Ascending aorta (tissue), 2 donors: ENCODE results near the gene PTGDS. TPM values are rescaled to one million over a fixed set of nuclear protein-coding genes. Genes with fewer than 3 reads are reported as not detected.

Experiments used
- DNase-seq, 2 donors: peaks; one replicate each; pipeline ENCODE4 v3.0.0-alpha.2; 2019; ENCODE audit warnings: low spot score in 2 of 2
- H3K27ac ChIP-seq, 2 donors: fragments of 200-600 bp; sonication (generic); one replicate each; pipeline ENCODE4 v1.5.1; 2016 to 2017; ENCODE audit warnings: mild to moderate bottlenecking in 1 of 2
- H3K27me3 ChIP-seq: fragments of 200-600 bp; sonication (generic); one replicate; pipeline ENCODE4 v1.5.1; 2017
- H3K36me3 ChIP-seq, 2 donors: fragments of 200-600 bp; sonication (generic); one replicate each; pipeline ENCODE4 v1.5.1; 2016
- H3K4me1 ChIP-seq, 2 donors: fragments of 200-600 bp; sonication (generic); one replicate each; pipeline ENCODE4 v1.5.1; 2016 to 2017; ENCODE audit warnings: mild to moderate bottlenecking in 1 of 2
- H3K4me3 ChIP-seq, 2 donors: fragments of 200-600 bp; sonication (generic); one replicate each; pipeline ENCODE4 v1.5.1; 2016 to 2017; ENCODE audit warnings: mild to moderate bottlenecking in 1 of 2
- H3K9me3 ChIP-seq, 2 donors: fragments of 200-600 bp; sonication (generic); one replicate each; pipeline ENCODE4 v1.5.1; 2016
- intact Hi-C: fragments of 100-400 bp; cut with DNase I; formaldehyde crosslinking; loops from one replicate; pipeline ENCODE4 v1.15.1; 2023
- total RNA-seq: library from RNA; depleted of rRNA; stranded (reverse); fragments of >200 nt; gene quantifications from one replicate; pipeline ENCODE4 v1.1.0, GENCODE V29; 2016
- TF ChIP-seq, protein P1 (sequence below), 3 experiments: fragments of 200-600 bp in 2 of 3; fragments of 450-650 bp in 1 of 3; sonication (generic) in 2 of 3; IDR thresholded peaks; one replicate each; pipeline ENCODE4 v1.5.1; 2016 to 2019; ENCODE audit warnings: antibody characterized with exemption in 3 of 3, mild to moderate bottlenecking in 1 of 3, moderate library complexity in 1 of 3

Gene PTGDS
- total RNA-seq, 1 donor from 2014 or later, result 68.3 TPM

DNA sequence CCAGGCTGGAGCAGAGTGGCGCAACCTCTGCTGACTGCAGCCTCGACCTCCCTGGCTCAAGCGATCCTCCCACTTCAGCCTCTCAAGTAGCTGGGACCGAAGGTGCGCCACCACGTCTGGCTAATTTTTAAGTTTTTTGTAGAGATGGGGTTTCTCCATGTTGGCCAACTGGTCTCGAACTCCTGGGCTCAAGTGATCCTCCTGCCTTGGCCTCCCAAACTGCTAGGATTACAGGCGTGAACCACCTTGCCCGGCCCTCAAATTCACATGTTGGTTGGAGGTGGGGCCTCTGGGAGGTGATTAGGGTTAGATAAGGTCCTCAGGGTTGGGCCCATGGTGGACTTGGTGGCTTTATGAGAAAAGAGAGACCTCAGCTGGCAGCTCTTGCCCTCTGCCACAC is 15.1 kb upstream of the PTGDS start:
- DNase-seq, result no peak
- Histone ChIP-seq H3K9me3 (no peaks in the 10 kb centered on the region), H3K27ac (peak overlapping the region in 1 of 2 donors; percentile 55), H3K36me3 (no peaks in the 10 kb centered on the region), H3K4me1 (peaks cover 5 to 14% of the 10 kb centered on the region in 2 donors), H3K4me3 (no peak overlapping the region), H3K27me3 (no peaks in the 10 kb centered on the region)
- TF ChIP-seq, protein P1, sequence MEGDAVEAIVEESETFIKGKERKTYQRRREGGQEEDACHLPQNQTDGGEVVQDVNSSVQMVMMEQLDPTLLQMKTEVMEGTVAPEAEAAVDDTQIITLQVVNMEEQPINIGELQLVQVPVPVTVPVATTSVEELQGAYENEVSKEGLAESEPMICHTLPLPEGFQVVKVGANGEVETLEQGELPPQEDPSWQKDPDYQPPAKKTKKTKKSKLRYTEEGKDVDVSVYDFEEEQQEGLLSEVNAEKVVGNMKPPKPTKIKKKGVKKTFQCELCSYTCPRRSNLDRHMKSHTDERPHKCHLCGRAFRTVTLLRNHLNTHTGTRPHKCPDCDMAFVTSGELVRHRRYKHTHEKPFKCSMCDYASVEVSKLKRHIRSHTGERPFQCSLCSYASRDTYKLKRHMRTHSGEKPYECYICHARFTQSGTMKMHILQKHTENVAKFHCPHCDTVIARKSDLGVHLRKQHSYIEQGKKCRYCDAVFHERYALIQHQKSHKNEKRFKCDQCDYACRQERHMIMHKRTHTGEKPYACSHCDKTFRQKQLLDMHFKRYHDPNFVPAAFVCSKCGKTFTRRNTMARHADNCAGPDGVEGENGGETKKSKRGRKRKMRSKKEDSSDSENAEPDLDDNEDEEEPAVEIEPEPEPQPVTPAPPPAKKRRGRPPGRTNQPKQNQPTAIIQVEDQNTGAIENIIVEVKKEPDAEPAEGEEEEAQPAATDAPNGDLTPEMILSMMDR (IDR thresholded peaks at IDR 0.05), result no peak
- intact Hi-C loops, result no loop called here

DNA sequence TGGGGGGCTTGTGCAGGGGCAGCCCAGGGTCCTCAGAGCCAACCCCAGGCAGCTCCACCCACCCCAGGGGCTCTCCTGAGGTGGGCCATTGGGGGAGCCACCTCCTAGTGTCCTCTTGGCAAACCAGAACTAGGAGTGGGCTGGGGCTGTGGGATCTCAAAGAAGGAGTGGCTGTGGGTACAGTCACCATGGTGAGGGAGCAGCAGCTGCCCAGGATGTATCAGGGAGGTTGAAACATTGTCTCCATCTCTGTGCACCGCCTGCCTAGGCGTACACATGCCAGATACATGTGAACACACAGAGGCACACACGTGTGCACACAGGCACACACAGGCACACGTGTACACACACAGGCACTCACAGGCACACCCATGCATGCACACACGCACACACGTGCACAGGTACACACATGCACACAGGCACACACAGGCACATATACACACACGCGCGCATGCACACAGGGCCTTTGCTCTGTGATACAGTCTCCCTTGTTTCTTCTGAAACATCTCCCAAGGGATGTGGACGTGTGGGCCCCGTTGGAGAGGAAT is 14.5 kb upstream of the PTGDS start:
- Histone ChIP-seq H3K4me1 (peaks cover 5 to 14% of the 10 kb centered on the region in 2 donors), H3K27ac (no peak overlapping the region), H3K4me3 (no peak overlapping the region), H3K36me3 (no peaks in the 10 kb centered on the region), H3K9me3 (no peaks in the 10 kb centered on the region), H3K27me3 (no peaks in the 10 kb centered on the region)
- no peak for DNase-seq
- TF ChIP-seq, protein P1 (IDR thresholded peaks at IDR 0.05), result no peak
- intact Hi-C loops, result no loop called here

DNA sequence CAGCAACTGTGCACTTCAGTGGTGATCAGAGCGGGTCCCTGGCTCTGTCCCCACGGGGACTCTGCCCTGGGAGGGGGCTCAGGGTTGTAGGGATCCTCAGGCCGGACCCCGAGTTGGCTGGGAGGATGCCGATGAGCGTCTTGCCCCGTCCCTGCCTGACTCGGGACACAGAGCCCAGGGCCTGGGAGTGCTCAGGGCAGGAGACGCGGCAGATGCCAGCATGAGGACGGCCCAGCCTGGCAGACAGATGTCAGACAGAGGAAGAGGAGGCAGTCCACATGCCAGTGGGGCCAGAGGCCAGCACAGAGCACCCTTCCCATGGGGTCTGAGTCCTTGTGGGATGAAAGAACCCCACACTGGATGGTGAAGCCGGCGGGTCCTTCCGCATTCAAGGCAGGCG is 14.0 kb upstream of the PTGDS start:
- Histone ChIP-seq H3K36me3 (no peaks in the 10 kb centered on the region), H3K4me1 (peaks cover 5 to 14% of the 10 kb centered on the region in 2 donors), H3K27ac (no peak overlapping the region), H3K9me3 (no peaks in the 10 kb centered on the region), H3K27me3 (no peaks in the 10 kb centered on the region), H3K4me3 (no peak overlapping the region)
- intact Hi-C loops, result no loop called here
- DNase-seq, result no peak
- TF ChIP-seq, protein P1 (IDR thresholded peaks at IDR 0.05), result no peak

DNA sequence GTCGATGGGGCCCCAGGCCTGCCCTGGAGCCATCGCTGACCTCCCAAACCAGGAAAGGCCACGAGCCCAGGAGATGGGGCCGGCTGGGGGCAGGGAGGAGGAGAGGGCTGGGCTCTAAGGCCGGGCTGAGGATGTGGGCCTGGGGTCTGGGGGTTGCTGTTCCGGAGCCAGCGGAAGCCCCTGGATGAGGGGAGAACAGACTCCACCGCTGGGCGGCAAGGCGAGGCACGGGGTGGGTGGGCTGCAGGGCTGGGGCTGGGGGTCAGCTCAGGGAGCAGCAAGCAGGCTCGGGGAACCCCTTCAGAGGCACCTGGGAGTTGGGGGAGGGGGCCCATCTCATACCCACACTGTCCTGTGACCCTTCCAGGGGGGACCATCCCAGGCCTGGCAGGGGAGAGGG is 13.6 kb upstream of the PTGDS start:
- TF ChIP-seq, protein P1 (IDR thresholded peaks at IDR 0.05), result no peak
- Histone ChIP-seq H3K36me3 (no peaks in the 10 kb centered on the region), H3K9me3 (no peaks in the 10 kb centered on the region), H3K4me3 (no peak overlapping the region), H3K27me3 (no peaks in the 10 kb centered on the region), H3K4me1 (peaks cover 5 to 14% of the 10 kb centered on the region in 2 donors), H3K27ac (no peak overlapping the region)
- intact Hi-C loops, result no loop called here
- no peak for DNase-seq

DNA sequence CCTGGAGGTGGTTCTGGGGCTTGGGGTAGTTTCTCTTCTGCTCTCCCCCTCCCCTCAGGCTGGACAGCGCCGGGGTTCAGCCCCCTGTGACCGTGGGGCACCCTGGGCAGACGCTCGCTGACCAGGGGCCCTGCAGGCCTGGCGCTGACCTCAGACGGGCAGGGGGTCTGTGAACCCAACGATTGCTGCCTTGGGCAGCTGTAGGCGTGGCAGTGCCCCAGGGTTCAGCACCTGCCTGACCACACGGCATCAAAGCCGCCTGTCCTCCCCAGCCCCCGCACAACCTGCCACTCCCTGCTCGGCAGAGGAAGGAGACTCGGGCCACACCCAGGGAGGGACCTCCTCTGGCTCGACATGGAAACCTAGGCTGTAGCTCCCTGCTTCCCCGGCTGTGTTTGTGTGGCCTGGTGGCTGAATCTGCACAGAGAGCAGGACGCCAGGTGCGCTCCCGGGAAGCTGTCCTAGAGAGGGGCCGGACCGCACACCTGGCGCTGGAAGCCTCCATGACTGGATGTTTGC is 13.1 kb upstream of the PTGDS start:
- Histone ChIP-seq H3K9me3 (no peaks in the 10 kb centered on the region), H3K4me3 (no peak overlapping the region), H3K36me3 (no peaks in the 10 kb centered on the region), H3K4me1 (peaks cover 5 to 14% of the 10 kb centered on the region in 2 donors), H3K27me3 (no peaks in the 10 kb centered on the region), H3K27ac (no peak overlapping the region)
- TF ChIP-seq, protein P1 (IDR thresholded peaks at IDR 0.05), result no peak
- no peak for DNase-seq
- intact Hi-C loops, result no loop called here
